GM21528 (cell line): ENCODE measurements around the gene MAPK7.

Experiments
- ATAC-seq: cut with Tn5 transposase; IDR thresholded peaks from one replicate; pipeline ENCODE4 v1.9.1; 2021; ENCODE audit warnings: mild to moderate bottlenecking, moderate library complexity; ENCODE audit not compliant: unreplicated experiment, low FRiP score

Gene MAPK7

DNA sequence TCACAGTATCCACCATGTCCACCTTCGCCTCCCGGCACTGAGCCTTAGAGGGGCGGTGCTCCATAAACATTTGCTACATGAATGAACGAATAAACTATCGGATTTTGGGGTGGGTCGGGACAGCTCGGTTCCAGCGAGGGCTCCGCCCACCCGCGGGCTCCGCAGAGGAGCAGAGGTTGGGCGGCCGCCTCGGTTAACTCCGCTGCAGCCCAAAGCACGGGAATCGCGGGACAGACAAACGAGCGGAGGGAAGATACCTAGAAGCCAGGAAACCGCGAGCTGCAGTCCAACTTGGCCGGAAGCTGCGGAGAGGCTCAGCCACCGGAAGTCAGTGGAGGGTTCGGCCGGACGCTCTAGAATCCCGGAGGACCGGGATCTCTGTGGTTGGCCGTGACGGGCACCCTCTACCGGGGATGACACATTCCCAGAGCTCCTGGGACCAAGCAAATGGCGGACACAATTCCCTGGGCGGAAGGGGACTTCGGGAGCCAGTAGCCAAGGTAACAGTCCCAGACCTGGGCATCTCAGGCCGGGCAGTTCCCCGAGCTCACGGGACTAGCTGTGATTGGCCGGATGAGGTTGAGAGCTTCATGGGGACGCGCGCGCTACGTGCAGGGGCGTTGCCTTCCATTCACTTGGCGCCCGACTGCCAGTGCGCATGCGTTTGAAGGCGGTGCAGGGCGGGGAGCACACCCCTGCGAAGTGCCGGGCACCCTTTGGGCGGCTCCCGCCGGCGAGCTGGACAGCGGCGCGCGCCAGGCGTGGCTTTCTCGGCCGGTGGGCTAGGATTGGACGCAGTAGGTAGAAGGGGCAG, 489 bp upstream of the MAPK7 start:
- ATAC-seq: peak; percentile 92

DNA sequence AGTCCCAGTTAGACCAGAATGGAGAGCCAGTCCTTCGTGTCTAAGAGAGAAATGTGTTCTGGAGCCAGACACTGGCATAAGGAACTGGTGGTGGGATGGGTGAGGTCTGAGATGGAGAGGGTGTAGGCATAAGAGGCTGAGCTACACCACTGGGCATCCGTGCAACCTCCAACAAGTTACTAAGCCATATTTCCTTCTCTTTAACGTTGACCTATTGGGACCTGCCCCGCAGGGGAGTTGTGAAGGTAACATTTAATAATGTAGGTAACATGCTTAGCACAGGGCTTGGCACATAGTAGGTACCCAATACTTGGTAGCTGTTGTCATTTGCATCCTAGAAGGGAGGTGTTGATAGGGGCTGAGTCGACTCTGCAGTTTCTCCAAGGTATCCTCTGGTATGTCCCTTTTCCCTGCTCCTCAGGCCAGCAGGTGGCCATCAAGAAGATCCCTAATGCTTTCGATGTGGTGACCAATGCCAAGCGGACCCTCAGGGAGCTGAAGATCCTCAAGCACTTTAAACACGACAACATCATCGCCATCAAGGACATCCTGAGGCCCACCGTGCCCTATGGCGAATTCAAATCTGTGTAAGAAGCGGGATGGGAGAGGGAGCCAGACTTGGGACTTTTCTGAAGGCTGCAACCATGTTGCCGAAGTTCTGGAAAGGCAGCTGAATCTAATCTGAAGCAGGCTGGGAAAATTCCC, 1.2 kb downstream of the MAPK7 start:
- no peak for ATAC-seq

DNA sequence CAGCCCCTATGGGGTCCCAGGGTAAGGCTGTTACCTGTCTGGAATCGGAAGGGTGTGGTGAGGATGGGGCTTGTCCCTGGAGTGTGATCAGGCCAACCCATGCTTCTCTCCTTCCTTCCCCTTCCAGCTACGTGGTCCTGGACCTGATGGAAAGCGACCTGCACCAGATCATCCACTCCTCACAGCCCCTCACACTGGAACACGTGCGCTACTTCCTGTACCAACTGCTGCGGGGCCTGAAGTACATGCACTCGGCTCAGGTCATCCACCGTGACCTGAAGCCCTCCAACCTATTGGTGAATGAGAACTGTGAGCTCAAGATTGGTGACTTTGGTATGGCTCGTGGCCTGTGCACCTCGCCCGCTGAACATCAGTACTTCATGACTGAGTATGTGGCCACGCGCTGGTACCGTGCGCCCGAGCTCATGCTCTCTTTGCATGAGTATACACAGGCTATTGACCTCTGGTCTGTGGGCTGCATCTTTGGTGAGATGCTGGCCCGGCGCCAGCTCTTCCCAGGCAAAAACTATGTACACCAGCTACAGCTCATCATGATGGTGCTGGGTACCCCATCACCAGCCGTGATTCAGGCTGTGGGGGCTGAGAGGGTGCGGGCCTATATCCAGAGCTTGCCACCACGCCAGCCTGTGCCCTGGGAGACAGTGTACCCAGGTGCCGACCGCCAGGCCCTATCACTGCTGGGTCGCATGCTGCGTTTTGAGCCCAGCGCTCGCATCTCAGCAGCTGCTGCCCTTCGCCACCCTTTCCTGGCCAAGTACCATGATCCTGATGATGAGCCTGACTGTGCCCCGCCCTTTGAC, 2.4 kb downstream of the MAPK7 start:
- no peak for ATAC-seq

DNA sequence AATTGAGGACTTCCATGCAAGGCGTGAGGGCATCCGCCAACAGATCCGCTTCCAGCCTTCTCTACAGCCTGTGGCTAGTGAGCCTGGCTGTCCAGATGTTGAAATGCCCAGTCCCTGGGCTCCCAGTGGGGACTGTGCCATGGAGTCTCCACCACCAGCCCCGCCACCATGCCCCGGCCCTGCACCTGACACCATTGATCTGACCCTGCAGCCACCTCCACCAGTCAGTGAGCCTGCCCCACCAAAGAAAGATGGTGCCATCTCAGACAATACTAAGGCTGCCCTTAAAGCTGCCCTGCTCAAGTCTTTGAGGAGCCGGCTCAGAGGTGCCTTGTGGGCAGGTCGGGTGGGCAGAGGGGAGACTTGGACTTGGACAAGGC, 3.1 kb downstream of the MAPK7 start:
- ATAC-seq: no peak

DNA sequence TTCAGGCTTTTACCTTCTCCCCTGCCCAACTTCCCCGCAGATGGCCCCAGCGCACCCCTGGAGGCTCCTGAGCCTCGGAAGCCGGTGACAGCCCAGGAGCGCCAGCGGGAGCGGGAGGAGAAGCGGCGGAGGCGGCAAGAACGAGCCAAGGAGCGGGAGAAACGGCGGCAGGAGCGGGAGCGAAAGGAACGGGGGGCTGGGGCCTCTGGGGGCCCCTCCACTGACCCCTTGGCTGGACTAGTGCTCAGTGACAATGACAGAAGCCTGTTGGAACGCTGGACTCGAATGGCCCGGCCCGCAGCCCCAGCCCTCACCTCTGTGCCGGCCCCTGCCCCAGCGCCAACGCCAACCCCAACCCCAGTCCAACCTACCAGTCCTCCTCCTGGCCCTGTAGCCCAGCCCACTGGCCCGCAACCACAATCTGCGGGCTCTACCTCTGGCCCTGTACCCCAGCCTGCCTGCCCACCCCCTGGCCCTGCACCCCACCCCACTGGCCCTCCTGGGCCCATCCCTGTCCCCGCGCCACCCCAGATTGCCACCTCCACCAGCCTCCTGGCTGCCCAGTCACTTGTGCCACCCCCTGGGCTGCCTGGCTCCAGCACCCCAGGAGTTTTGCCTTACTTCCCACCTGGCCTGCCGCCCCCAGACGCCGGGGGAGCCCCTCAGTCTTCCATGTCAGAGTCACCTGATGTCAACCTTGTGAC, 3.6 kb downstream of the MAPK7 start:
- ATAC-seq: no peak

DNA sequence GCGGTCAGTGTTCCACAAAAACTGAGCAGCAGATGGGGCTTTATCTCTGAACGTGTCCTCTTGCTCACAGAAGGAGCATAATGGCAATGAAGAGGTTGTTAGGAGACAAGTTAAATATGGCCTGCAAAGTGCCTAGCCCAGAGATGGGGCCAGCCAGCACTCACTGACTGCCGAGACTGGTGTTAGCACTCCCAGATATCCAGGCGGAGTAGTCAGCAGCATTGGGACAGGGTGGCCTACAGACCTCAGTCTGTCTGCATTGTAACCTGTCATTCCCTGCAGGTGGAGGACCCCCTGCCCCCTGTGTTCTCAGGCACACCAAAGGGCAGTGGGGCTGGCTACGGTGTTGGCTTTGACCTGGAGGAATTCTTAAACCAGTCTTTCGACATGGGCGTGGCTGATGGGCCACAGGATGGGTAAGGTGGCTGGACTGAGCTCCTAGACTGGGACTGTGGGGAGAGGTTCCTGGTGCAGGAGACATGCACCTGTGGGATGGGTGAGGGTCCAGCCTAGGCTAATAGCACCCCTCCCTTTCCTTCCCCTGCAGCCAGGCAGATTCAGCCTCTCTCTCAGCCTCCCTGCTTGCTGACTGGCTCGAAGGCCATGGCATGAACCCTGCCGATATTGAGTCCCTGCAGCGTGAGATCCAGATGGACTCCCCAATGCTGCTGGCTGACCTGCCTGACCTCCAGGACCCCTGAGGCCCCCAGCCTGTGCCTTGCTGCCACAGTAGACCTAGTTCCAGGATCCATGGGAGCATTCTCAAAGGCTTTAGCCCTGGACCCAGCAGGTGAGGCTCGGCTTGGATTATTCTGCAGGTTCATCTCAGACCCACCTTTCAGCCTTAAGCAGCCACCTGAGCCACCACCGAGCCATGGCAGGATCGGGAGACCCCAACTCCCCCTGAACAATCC, 4.5 kb downstream of the MAPK7 start:
- no peak for ATAC-seq

DNA sequence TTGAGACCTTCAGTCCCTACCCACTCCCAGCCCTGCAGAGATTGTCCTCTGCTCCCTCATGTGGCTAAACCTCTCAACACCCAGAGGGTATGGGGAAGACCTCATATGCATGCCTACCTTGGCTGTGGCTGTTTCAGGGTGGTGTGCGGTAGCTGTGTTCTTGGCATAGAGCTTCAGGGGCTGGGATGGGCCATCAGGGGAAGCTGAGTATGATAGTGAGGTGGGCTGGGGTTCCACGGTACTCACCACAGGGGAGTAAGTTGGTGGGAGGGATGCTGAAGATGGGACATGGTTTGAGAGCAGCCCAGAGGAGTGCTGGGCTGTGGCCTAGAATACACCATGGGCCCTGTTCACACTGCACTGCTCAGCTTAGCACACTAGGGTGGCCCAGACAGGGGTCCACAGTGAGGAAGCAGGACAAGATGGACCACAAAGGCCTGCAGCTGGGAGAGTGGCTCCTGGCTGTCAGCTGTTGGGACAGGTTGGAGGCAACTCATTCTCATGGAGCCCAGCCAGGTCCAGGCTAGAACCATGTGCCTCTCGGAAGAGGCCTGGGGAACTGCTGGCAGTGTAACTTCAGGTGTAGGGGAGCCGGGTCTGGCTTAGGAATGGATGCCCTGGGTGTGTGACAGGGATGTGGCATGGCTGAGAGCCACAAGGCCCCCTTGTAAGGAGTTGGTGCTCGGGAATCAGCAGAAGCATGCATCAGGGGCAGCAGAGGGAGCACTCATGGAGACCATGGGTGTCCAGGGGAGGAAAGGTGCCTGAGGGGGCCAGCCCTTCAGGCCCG, 5.6 kb downstream of the MAPK7 start:
- no peak for ATAC-seq

DNA sequence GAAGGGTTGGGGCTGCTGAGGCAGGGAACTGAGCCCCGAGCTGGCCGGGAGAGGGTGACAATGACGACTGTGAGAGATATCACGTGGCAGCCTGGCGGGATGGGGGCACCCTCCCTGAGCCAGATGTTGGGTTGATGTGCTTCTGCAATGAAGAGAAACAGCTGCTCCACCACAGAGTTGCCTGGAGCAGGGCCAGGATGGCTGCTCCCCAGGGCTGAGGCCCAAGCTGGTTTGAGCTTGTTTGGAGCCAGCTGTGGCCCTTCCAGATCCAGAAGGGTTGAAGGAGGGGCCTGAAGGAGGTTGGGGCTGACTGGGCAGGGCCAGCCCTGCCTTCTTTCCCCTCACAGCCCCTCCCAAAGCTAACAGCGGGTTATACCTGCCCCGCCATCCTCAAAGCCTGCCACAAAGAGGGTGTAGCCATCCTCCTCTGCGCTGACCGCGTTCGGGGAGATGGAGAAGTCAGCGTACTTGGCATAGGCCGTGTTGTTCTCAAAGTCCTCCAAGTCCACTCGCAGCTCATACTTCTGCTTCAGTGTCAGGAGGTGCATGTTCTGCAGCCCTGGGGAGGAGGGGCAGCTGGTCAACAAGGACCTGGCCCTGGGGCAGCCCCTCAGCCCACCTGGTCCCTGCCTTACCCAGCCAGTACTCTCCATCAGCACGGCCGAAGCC, 6.6 kb downstream of the MAPK7 start:
- no peak for ATAC-seq

DNA sequence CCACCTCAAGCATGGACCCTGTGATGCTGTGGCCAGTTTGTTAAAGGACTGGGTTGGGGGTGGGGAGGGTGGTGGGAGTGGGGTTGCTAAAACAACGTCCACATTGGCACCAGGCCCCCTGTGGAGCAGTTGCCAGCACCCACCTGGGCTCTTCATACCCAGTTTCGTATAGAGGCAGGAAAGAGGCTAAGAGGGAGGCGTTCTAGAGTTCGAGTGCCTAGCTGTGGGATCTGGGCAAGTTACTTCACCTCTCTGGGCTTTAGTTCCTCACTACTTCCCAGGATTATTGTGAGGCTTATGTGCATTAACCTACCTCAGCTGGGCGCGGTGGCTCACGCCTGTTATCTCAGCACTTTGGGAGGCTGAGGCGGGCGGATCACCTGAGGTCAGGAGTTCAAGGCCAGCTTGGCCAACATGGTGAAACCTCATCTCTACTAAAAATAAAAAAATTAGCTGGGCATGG, 7.3 kb downstream of the MAPK7 start:
- no peak for ATAC-seq

DNA sequence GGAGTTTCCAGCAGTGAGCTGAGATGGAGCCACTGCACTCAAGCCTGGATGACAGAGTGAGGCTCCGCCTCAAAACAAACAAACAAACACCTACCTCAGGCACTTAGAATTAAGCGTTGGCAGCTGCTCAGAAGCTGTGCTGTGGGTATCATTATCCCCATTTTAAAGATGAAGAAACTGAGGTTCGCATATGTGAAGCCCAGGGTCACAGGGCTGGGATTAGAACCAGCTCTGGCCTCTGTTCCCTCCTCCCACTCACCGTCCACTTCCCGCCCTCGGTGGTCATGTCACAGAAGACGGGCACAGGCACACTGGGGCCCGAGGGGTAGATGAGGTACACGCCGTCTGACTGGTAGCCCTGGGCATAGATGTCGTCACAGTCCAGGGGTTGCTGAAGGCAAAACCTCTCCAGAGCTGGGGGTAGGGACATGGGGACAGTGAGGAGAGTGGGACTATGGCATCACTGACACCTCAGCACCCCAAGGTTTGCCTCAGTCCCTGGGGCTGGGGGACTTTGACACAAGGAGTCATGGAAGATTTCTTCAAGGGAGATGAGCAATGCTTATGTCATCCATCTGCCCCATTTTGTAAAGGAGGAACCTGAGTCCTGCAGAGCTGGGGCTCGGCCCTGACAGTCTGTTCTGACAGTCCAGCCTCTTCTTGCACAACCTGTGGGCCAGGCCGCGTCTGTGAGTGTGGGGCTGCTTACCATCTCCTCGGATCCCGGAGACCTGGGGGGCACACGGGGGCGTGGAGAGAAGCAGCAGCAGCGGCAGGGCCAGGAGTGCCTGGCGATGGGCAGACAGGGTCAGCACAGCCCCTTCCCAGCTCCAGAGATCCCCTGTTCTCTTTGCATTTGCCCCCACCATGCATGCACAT, 8.0 kb downstream of the MAPK7 start:
- no peak for ATAC-seq

DNA sequence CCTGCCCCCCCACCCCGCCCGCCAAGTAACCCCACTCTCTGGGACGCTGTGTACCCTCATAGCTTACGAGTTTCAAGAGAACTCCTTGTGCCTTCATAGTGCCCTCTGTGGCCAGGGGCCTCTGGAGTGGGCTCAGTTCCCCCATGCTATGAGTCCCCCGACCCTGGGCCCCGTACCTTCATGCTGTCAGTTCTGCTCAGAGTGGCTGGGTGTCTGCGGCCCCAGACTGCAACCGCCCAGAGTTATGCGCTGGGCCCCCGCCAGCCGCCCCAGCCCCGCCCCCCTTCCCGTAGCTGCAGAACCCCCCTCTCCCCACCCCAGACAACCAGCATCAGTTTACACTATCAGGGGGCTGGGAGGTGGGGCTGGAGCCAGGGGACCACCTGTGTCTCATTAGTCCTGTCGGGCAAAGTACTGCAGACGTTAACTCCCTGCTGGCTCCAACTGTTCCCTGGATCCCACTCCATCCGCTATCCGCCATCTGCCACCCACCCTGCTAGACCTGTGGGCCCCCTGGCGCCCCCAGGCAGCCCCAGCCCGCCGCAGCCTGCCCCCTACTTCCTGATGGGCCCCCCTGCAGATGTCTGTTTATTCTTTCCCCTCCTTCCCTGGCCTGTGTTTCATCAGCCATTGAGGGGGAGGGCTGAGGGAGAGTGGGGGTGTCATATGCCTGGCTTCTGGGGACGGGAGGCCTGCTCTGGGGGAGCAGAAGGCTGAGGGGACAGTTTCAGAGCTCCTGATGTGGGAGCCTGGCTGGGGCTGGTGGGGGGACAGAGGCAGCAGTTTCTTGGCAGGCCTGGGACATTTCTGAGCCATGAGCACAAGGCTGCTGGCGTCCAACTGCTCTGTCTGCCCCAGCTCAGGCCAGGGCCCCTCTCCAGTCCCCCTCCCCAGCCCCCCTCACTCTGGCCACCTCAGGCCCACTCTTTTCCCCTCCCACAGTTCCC, 8.9 kb downstream of the MAPK7 start, which contains the start of gene MFAP4:
MFAP4 (minus strand) TSS at position 217 of the 947 bp plus-strand sequence; CDS start at position 182, 35 bp downstream.
- ATAC-seq: no peak

DNA sequence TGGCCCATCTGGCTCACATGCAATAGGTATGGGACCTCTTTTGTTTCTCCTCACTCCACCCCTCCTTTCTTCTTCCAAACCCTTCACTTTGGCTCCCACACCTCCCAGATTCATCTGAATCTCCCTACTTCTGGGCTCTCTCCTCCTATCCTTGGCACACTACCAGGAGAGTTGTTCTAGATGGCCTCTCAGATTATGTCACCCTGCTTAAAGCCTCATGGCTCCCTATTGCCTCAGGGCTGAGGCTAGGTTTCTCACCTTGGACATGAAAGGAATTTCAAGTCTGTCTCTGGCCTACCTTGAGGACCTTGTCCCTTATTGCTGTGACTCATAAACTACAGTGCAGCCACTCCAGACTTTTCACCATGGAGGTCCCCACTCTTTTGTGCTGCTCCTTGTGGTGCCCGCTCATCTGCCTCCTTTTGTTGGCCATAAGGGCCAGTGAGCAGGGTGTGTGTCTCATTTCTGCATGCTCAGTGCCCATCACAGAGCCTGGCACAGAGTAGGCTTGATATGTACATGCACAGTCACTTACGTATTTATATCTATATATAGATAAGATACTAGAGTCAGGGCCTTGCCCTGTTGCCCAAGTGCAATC, 9.7 kb downstream of the MAPK7 start:
- ATAC-seq: no peak

DNA sequence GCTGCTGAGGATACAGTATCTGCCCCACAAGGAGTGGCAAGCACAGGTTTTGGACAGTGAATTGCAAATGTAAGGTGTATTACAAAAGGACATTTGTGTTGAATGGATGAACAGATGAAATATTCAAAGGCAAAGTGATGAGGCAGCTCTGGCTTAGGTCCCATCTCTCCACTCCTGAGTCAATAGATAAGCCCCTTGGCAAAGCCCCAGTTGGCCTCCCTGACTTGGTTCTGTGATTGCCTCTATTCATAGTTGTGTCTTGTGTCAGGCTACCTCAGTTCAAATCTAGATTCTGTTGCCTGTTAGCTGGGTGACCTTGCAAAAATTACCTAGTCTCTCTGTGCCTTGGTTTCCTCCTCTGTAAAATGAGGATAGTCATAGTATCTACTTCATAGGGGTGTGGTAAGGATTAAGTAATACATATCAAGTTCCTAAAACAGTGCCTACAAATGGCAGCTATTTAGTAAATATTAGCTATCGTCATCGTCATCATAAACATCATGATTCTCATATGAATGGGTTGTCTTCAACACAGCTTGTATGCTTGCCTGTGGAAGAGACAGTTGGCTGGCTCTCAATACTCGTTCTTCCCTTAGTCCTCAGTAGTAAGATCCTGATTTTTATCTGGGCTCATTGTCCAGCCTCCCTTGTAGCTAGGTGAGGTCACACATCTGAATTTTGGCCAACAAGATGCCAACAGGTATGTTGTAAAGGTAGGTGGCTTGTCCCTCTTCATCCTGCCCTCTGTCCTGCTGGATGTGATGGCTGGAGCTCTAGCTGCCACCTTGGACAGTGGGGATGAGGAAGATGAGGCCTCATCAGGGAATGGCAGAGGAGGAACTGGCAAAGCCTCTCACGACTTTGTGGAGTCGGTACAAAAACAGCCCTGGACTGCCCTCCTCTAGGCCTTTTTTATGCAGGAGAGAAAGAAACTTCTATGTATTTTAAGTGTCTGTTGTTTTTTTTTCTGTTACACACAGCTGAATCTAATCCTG, 10.8 kb downstream of the MAPK7 start:
- no peak for ATAC-seq

DNA sequence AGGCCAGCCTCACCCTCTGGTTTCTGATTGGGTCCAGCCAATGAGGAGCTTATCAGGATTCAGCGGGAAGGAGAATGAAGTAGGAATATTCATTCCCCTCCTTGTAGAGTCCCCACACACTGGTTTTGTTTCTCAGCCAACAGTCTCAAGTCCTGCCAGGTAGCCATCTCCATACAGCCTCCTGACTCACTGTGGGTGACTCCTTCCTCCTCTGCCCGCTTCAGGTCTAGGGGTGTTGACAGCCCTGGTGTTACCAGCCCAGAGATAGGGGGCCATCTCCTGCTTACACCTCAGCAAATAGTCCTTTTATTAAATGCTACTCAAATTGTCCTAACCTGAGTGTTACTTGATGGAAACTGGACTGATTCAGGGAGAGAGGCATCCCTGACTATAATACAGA, 12.7 kb downstream of the MAPK7 start:
- no peak for ATAC-seq
